GM19452 (cell line): ENCODE results near the gene IMMT.

Experiments used
- ATAC-seq: cut with Tn5 transposase; IDR thresholded peaks from one replicate; pipeline ENCODE4 v1.9.1; 2021; ENCODE audit not compliant: unreplicated experiment

IMMT gene

GRCh38 chr2:86226636-86227520 is 31.6 kb upstream of the IMMT start:
- no peak for ATAC-seq

GRCh38 chr2:86226070-86226469 is 30.8 kb upstream of the IMMT start:
- no peak for ATAC-seq

GRCh38 chr2:86225581-86225980 is 30.3 kb upstream of the IMMT start:
- ATAC-seq = peak; percentile 68

- no peak for ATAC-seq
Observed at GRCh38 chr2:86224645-86225355, 29.5 kb upstream of the IMMT start.

- no peak for ATAC-seq
Observed at GRCh38 chr2:86223927-86224560, 28.8 kb upstream of the IMMT start.

- no peak for ATAC-seq
Observed at GRCh38 chr2:86223140-86223926, 28.1 kb upstream of the IMMT start.

- ATAC-seq = no peak
Observed at GRCh38 chr2:86221066-86221684, 25.9 kb upstream of the IMMT start.

GRCh38 chr2:86219896-86220295 is 24.6 kb upstream of the IMMT start:
- ATAC-seq = no peak

- no peak for ATAC-seq
Observed at GRCh38 chr2:86218124-86218523, 22.9 kb upstream of the IMMT start.

GRCh38 chr2:86216575-86217555 is 21.6 kb upstream of the IMMT start:
- no peak for ATAC-seq

- ATAC-seq = no peak
Observed at GRCh38 chr2:86214503-86214832, 19.2 kb upstream of the IMMT start.

- no peak for ATAC-seq
Observed at GRCh38 chr2:86213699-86214502, 18.6 kb upstream of the IMMT start.

GRCh38 chr2:86213056-86213455 is 17.8 kb upstream of the IMMT start:
- ATAC-seq = no peak

GRCh38 chr2:86211796-86212188 is 16.5 kb upstream of the IMMT start:
- ATAC-seq = no peak

GRCh38 chr2:86211033-86211795 is 16.0 kb upstream of the IMMT start:
- no peak for ATAC-seq

- no peak for ATAC-seq
Observed at GRCh38 chr2:86204458-86204857, 9.2 kb upstream of the IMMT start.

GRCh38 chr2:86203614-86204013 is 8.4 kb upstream of the IMMT start:
- no peak for ATAC-seq

- ATAC-seq = no peak
Observed at GRCh38 chr2:86202702-86203101, 7.4 kb upstream of the IMMT start.
